Cortex of kidney (tissue), 1 donor: ENCODE measurements around the gene TAF6L.
A peak's percentile ranks its signal among the peaks of the same experiment; 100 is the strongest.
"Not testable (repeated sequence)": the region's sequence is repeated elsewhere in the genome, so short reads cannot be mapped to it uniquely, and the experiment has no call there.

Source experiments
- DNase-seq: peaks from one replicate; lab custom pipeline; 2025; lab: John Stamatoyannopoulos, UW

The TAF6L gene

GRCh38 chr11:62805076-62805892 lies 34.1 kb downstream of the TAF6L start, which contains the start of gene NXF1:
Gene NXF1, minus strand, starts transcription at chr11:62805440. Its CDS starts 84 bp downstream, at chr11:62805356.
- no peak for DNase-seq

GRCh38 chr11:62805961-62806441 lies 34.8 kb downstream of the TAF6L start:
- no peak for DNase-seq

GRCh38 chr11:62806611-62807121 lies 35.5 kb downstream of the TAF6L start:
- no peak for DNase-seq

GRCh38 chr11:62810748-62811147 lies 39.6 kb downstream of the TAF6L start:
- no peak for DNase-seq

- DNase-seq: no peak
Observed at GRCh38 chr11:62811659-62812058, 40.5 kb downstream of the TAF6L start.

- DNase-seq: no peak
Observed at GRCh38 chr11:62816557-62816956, 45.4 kb downstream of the TAF6L start.

GRCh38 chr11:62817129-62817528 lies 45.9 kb downstream of the TAF6L start:
- DNase-seq: no peak

GRCh38 chr11:62823677-62824076 lies 52.5 kb downstream of the TAF6L start:
- DNase-seq: no peak

- DNase-seq: not testable (repeated sequence)
Observed at GRCh38 chr11:62828130-62828529, 56.9 kb downstream of the TAF6L start.

- no peak for DNase-seq
Observed at GRCh38 chr11:62830904-62831519, 59.8 kb downstream of the TAF6L start.

- peak; percentile 78 for DNase-seq
Observed at GRCh38 chr11:62831520-62832335, 60.5 kb downstream of the TAF6L start, which contains the start of gene STX5. Gene STX5, minus strand, starts transcription at chr11:62832051. Its CDS starts 808 bp downstream, at chr11:62831243.

- DNase-seq: no peak
Observed at GRCh38 chr11:62832336-62833234, 61.4 kb downstream of the TAF6L start, which contains the start of gene TEX54. Gene TEX54, minus strand, starts transcription at chr11:62832841.

- DNase-seq: no peak
Observed at GRCh38 chr11:62835336-62835735, 64.1 kb downstream of the TAF6L start.
